Measurements from ENCODE around the gene IPO11. TPM values are rescaled to one million over a fixed set of nuclear protein-coding genes. Genes with fewer than 3 reads are reported as not detected.

The IPO11 gene
- total RNA-seq, 3 donors from 2014 or later, result 31.5 to 34.7 (median 33.1) TPM

DNA sequence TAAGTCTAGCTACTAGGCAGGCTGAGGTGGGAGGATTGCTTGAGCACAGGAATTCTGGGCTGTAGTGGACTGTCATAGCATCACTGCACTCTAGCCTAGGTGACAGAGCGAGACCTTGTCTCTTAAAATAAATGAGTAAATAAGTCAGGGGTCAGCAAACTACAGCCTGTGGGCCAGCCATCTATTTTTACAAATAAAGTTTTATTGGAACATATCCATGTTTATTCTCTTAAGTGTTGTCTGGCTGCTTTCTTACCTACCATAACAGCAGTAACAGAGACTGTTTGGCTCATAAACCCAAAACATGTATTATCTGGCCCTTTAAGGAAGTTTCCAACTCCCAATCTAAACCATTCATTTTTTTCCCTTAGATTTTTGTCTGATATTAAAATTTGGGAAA lies 38.5 kb upstream of the IPO11 start:
- H3K4me3 ChIP-seq, result no peak overlapping the region
- no peaks in the 10 kb centered on the region for H3K4me1 ChIP-seq
- intact Hi-C loops (cut with DNase I; ENCODE audit: low total_unique reads), result no loop called here
- no peak for TF ChIP-seq CTCF (IDR thresholded peaks at IDR 0.05)
- TF ChIP-seq POLR2AphosphoS5 (IDR thresholded peaks at IDR 0.05), result no peak
- no peak for TF ChIP-seq POLR2A (IDR thresholded peaks at IDR 0.05)
- H3K27ac ChIP-seq, result no peak overlapping the region
- H3K27me3 ChIP-seq, result no peaks in the 10 kb centered on the region
- H3K36me3 ChIP-seq, result peaks cover 5% of the 10 kb centered on the region
- H3K9me3 ChIP-seq, result no peaks in the 10 kb centered on the region
- DNase-seq (ENCODE audit: low spot score in 2 of 2), result no peak

- Histone ChIP-seq H3K4me1 (no peaks in the 10 kb centered on the region), H3K27ac (no peak overlapping the region), H3K4me3 (no peak overlapping the region), H3K9me3 (no peaks in the 10 kb centered on the region), H3K27me3 (no peaks in the 10 kb centered on the region), H3K36me3 (peaks cover 6% of the 10 kb centered on the region)
- no peak for DNase-seq (ENCODE audit: low spot score in 2 of 2)
- intact Hi-C loops (cut with DNase I; ENCODE audit: low total_unique reads), result no loop called here
- TF ChIP-seq POLR2AphosphoS5 (IDR thresholded peaks at IDR 0.05) (no peak), POLR2A (IDR thresholded peaks at IDR 0.05) (no peak), CTCF (IDR thresholded peaks at IDR 0.05) (no peak)
Observed at GRCh38 chr5:62375627-62376026, 36.9 kb upstream of the IPO11 start.

- Histone ChIP-seq H3K9me3 (no peaks in the 10 kb centered on the region), H3K36me3 (peaks cover 6% of the 10 kb centered on the region), H3K27me3 (no peaks in the 10 kb centered on the region), H3K4me3 (no peak overlapping the region), H3K4me1 (no peaks in the 10 kb centered on the region), H3K27ac (no peak overlapping the region)
- no peak for TF ChIP-seq POLR2AphosphoS5 (IDR thresholded peaks at IDR 0.05)
- TF ChIP-seq CTCF (IDR thresholded peaks at IDR 0.05), result no peak
- no peak for TF ChIP-seq POLR2A (IDR thresholded peaks at IDR 0.05)
- intact Hi-C loops (cut with DNase I; ENCODE audit: low total_unique reads), result no loop called here
- no peak for DNase-seq (ENCODE audit: low spot score in 2 of 2)
Observed at GRCh38 chr5:62376064-62376463, 36.5 kb upstream of the IPO11 start.

DNA sequence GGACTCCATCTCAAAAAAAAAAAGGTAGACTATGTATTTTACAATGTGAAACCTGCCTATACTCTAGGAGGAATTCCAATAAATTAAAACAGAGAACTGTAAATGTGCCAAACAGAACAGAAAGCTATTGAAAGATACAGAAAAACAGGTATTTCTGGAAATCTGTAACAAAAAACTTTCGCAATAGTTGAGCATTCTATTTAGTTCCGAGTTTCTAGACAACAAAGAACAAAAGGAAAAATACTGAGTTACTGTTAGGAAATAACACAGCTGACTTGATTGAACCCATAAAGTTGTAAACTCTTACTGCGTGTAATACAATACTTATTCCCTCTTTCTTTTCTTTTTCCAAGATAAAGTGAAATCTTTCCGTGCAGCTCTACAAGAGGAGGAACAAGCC lies 27.4 kb upstream of the IPO11 start:
- Histone ChIP-seq H3K4me3 (peak overlapping the region in 2 of 3 donors; percentile 14 to 36), H3K9me3 (no peaks in the 10 kb centered on the region), H3K4me1 (peaks cover 0 to 7% of the 10 kb centered on the region in 2 donors), H3K27ac (peak overlapping the region; percentile 79 to 86), H3K36me3 (no peaks in the 10 kb centered on the region), H3K27me3 (no peaks in the 10 kb centered on the region)
- intact Hi-C loops (cut with DNase I; ENCODE audit: low total_unique reads), result no loop called here
- no peak for TF ChIP-seq CTCF (IDR thresholded peaks at IDR 0.05)
- TF ChIP-seq POLR2A (IDR thresholded peaks at IDR 0.05), result no peak
- TF ChIP-seq POLR2AphosphoS5 (IDR thresholded peaks at IDR 0.05), result no peak
- no peak for DNase-seq (ENCODE audit: low spot score in 2 of 2)

- H3K27me3 ChIP-seq, result no peaks in the 10 kb centered on the region
- no peak for DNase-seq (ENCODE audit: low spot score in 2 of 2)
- no peaks in the 10 kb centered on the region for H3K36me3 ChIP-seq
- intact Hi-C loops (cut with DNase I; ENCODE audit: low total_unique reads), result no loop called here
- H3K4me3 ChIP-seq, result peak overlapping the region in 1 of 3 donors; percentile 36
- H3K27ac ChIP-seq, result peak overlapping the region; percentile 79 to 86
- peaks cover 0 to 7% of the 10 kb centered on the region in 2 donors for H3K4me1 ChIP-seq
- no peaks in the 10 kb centered on the region for H3K9me3 ChIP-seq
- no peak for TF ChIP-seq CTCF (IDR thresholded peaks at IDR 0.05)
- no peak for TF ChIP-seq POLR2A (IDR thresholded peaks at IDR 0.05)
- TF ChIP-seq POLR2AphosphoS5 (IDR thresholded peaks at IDR 0.05), result no peak
Observed at GRCh38 chr5:62385816-62386400, 26.7 kb upstream of the IPO11 start.
